ENCODE results near the gene CHADL. TPM values are rescaled to one million over a fixed set of nuclear protein-coding genes. Genes with fewer than 3 reads are reported as not detected.

Gene CHADL
- total RNA-seq: 1 to 10 TPM; 2.0 to 4.5 (median 3.2) TPM

- H3K4me1 ChIP-seq: peaks cover 17 to 51% (median 22%) of the 10 kb centered on the region in 3 donors
- 57 to 75% methylated on average over 2 to 5 of the region's 24 CpGs for WGBS, 2 donors
- no peak within 1 kb of the TSS for H3K4me3 ChIP-seq
- peaks cover 0 to 11% (median 0%) of the 10 kb centered on the region in 3 donors for H3K36me3 ChIP-seq
- intact Hi-C loops (cut with DNase I): no loop called here
- H3K9me3 ChIP-seq: no peaks in the 10 kb centered on the region
- DNase-seq: no peak
- no peak for TF ChIP-seq CTCF (IDR thresholded peaks at IDR 0.05)
- TF ChIP-seq POLR2A (IDR thresholded peaks at IDR 0.05): no peak
- H3K27ac ChIP-seq: no peak within 1 kb of the TSS
- no peaks in the 10 kb centered on the region for H3K27me3 ChIP-seq
Observed at GRCh38 chr22:41240377-41241132, at the start of gene CHADL. Gene CHADL (minus strand): TSS chr22:41240931. CDS start chr22:41240881, 50 bp downstream.

- WGBS, 2 donors: 90 to 100% methylated on average over 1 of the region's 1 CpG
- Histone ChIP-seq H3K4me3 (no peak overlapping the region), H3K9me3 (no peaks in the 10 kb centered on the region), H3K36me3 (no peaks in the 10 kb centered on the region), H3K27ac (peak overlapping the region in 2 of 4 donors; percentile 87 to 99), H3K4me1 (peaks cover 20 to 55% (median 26%) of the 10 kb centered on the region in 3 donors), H3K27me3 (no peaks in the 10 kb centered on the region)
- DNase-seq: no peak
- TF ChIP-seq POLR2A (IDR thresholded peaks at IDR 0.05) (no peak), CTCF (IDR thresholded peaks at IDR 0.05) (no peak)
- intact Hi-C loops (cut with DNase I): no loop called here
Observed at GRCh38 chr22:41289671-41290070, 48.9 kb upstream of the CHADL start.

GRCh38 chr22:41288245-41288946, 47.7 kb upstream of the CHADL start:
- TF ChIP-seq CTCF (IDR thresholded peaks at IDR 0.05) (no peak), POLR2A (IDR thresholded peaks at IDR 0.05) (no peak)
- DNase-seq: no peak
- Histone ChIP-seq H3K4me3 (peak overlapping the region in 1 of 4 donors; percentile 44), H3K4me1 (peaks cover 25 to 68% (median 33%) of the 10 kb centered on the region in 3 donors), H3K36me3 (peaks cover 0 to 9% (median 0%) of the 10 kb centered on the region in 3 donors), H3K27ac (peak overlapping the region; percentile 77 to 99 (median 86)), H3K27me3 (no peaks in the 10 kb centered on the region), H3K9me3 (no peaks in the 10 kb centered on the region)
- 24 to 30% methylated on average over 7 to 9 of the region's 9 CpGs for WGBS, 2 donors
- intact Hi-C loops (cut with DNase I): no loop called here

GRCh38 chr22:41286639-41287091, 45.9 kb upstream of the CHADL start:
- Histone ChIP-seq H3K27ac (peak overlapping the region; percentile 77 to 99 (median 87)), H3K4me1 (peaks cover 25 to 76% (median 33%) of the 10 kb centered on the region in 3 donors), H3K4me3 (peak overlapping the region; percentile 27 to 98 (median 90)), H3K27me3 (no peaks in the 10 kb centered on the region), H3K36me3 (peaks cover 0 to 26% (median 7%) of the 10 kb centered on the region in 3 donors), H3K9me3 (no peaks in the 10 kb centered on the region)
- 2 to 5% methylated on average over 15 of the region's 15 CpGs for WGBS, 2 donors
- intact Hi-C loops (cut with DNase I): no loop called here
- DNase-seq: no peak
- TF ChIP-seq CTCF (IDR thresholded peaks at IDR 0.05) (no peak), POLR2A (IDR thresholded peaks at IDR 0.05) (no peak)
